SK-N-MC (cell line): ENCODE data around the gene RUNX1.

Source experiments
- DNase-seq: peaks from one replicate; pipeline ENCODE4 v3.0.0-alpha.2; 2011; ENCODE audit warnings: low read depth, low spot score
- H3K27ac ChIP-seq: fragments of 200-600 bp; sonication (generic); 2 replicates; pipeline ENCODE4 v1.5.1; 2016; ENCODE audit warnings: mixed run types
- H3K36me3 ChIP-seq: fragments of 200-600 bp; sonication (generic); 2 replicates; pipeline ENCODE4 v1.6.1; 2017; ENCODE audit warnings: antibody characterized with exemption, low read length, mixed read lengths; ENCODE audit not compliant: insufficient read depth
- H3K4me3 ChIP-seq: fragments of 200-600 bp; sonication (generic); 2 replicates; pipeline ENCODE4 v1.5.1; 2016
- H3K9ac ChIP-seq: fragments of 200-600 bp; sonication (generic); 2 replicates; pipeline ENCODE4 v1.8.0; 2017; ENCODE audit warnings: mixed run types, mixed read lengths; ENCODE audit not compliant: insufficient read length
- H3K9me3 ChIP-seq: fragments of 200-600 bp; sonication (generic); 2 replicates; pipeline ENCODE4 v1.6.1; 2017; ENCODE audit warnings: low read depth, mild to moderate bottlenecking, antibody characterized with exemption, low read length, moderate library complexity, mixed read lengths
- EZH2 ChIP-seq: fragments of 200-600 bp; sonication (generic); IDR thresholded peaks from one replicate; pipeline ENCODE4 v1.6.1; 2017; ENCODE audit warnings: antibody characterized with exemption
- FOXP2 ChIP-seq: optimal IDR thresholded peaks from 2 replicates; pipeline ENCODE3; 2011; ENCODE audit warnings: mild to moderate bottlenecking, moderate library complexity; ENCODE audit not compliant: insufficient read depth; ENCODE audit errors: extremely low read length, control extremely low read depth
- POLR2AphosphoS5 ChIP-seq: IDR thresholded peaks from 2 replicates; pipeline ENCODE4 v1.6.1; 2012; ENCODE audit warnings: mild to moderate bottlenecking, low read depth, low read length, borderline replicate concordance

Gene RUNX1

GRCh38 chr21:35036465-35037383 is 12.4 kb downstream of the RUNX1 start:
- no peak overlapping the region for H3K9ac ChIP-seq
- H3K9me3 ChIP-seq = no peaks in the 10 kb centered on the region
- no peak for TF ChIP-seq EZH2
- no peak for TF ChIP-seq FOXP2
- TF ChIP-seq POLR2AphosphoS5 = no peak
- H3K36me3 ChIP-seq = no peaks in the 10 kb centered on the region
- H3K4me3 ChIP-seq = no peak overlapping the region
- DNase-seq = no peak
- H3K27ac ChIP-seq = no peak overlapping the region

- Histone ChIP-seq H3K4me3 (no peak overlapping the region), H3K9me3 (no peaks in the 10 kb centered on the region), H3K36me3 (no peaks in the 10 kb centered on the region), H3K27ac (no peak overlapping the region), H3K9ac (no peak overlapping the region)
- no peak for DNase-seq
- no peak for TF ChIP-seq POLR2AphosphoS5
- TF ChIP-seq EZH2 = no peak
- no peak for TF ChIP-seq FOXP2
Measured at GRCh38 chr21:35035581-35035980, 13.5 kb downstream of the RUNX1 start.

GRCh38 chr21:35035116-35035515 is 14.0 kb downstream of the RUNX1 start:
- no peak for DNase-seq
- no peak overlapping the region for H3K27ac ChIP-seq
- no peak overlapping the region for H3K4me3 ChIP-seq
- TF ChIP-seq FOXP2 (no peak), POLR2AphosphoS5 (no peak), EZH2 (no peak)
- H3K9me3 ChIP-seq = no peaks in the 10 kb centered on the region
- H3K36me3 ChIP-seq = no peaks in the 10 kb centered on the region
- H3K9ac ChIP-seq = no peak overlapping the region

- TF ChIP-seq EZH2 = no peak
- no peak for TF ChIP-seq POLR2AphosphoS5
- TF ChIP-seq FOXP2 = no peak
- no peak overlapping the region for H3K9ac ChIP-seq
- H3K27ac ChIP-seq = no peak overlapping the region
- no peak for DNase-seq
- no peak overlapping the region for H3K4me3 ChIP-seq
- H3K9me3 ChIP-seq = no peaks in the 10 kb centered on the region
- H3K36me3 ChIP-seq = no peaks in the 10 kb centered on the region
Measured at GRCh38 chr21:35034203-35034926, 14.7 kb downstream of the RUNX1 start.

GRCh38 chr21:35032474-35033263 is 16.4 kb downstream of the RUNX1 start:
- TF ChIP-seq POLR2AphosphoS5 = no peak
- no peak for TF ChIP-seq FOXP2
- no peak for TF ChIP-seq EZH2
- Histone ChIP-seq H3K36me3 (no peaks in the 10 kb centered on the region), H3K9me3 (no peaks in the 10 kb centered on the region), H3K4me3 (no peak overlapping the region), H3K27ac (no peak overlapping the region), H3K9ac (no peak overlapping the region)
- DNase-seq = no peak

GRCh38 chr21:35028451-35028978 is 20.6 kb downstream of the RUNX1 start:
- Histone ChIP-seq H3K27ac (no peak overlapping the region), H3K36me3 (no peaks in the 10 kb centered on the region), H3K9me3 (no peaks in the 10 kb centered on the region), H3K9ac (no peak overlapping the region), H3K4me3 (no peak overlapping the region)
- no peak for TF ChIP-seq FOXP2
- no peak for TF ChIP-seq EZH2
- no peak for TF ChIP-seq POLR2AphosphoS5
- DNase-seq = no peak

GRCh38 chr21:35027563-35028450 is 21.3 kb downstream of the RUNX1 start:
- DNase-seq = no peak
- no peaks in the 10 kb centered on the region for H3K36me3 ChIP-seq
- no peak overlapping the region for H3K27ac ChIP-seq
- no peaks in the 10 kb centered on the region for H3K9me3 ChIP-seq
- H3K9ac ChIP-seq = no peak overlapping the region
- TF ChIP-seq FOXP2 (no peak), EZH2 (no peak), POLR2AphosphoS5 (no peak)
- H3K4me3 ChIP-seq = no peak overlapping the region
